GM12892 (cell line): Measurements from ENCODE around the gene TIGAR.

ENCODE experiments used
- DNase-seq: peaks from one replicate; pipeline ENCODE4 v3.0.0; 2011; ENCODE audit not compliant: insufficient read length
- FAIRE-seq: peaks from 2 replicates; lab custom pipeline; 2011; peaks lifted over from hg19 to GRCh38; lab: Jason Lieb, UNC
- POLR2A ChIP-seq: IDR thresholded peaks from 2 replicates; pipeline ENCODE4 v1.6.1; 2011; ENCODE audit warnings: low read depth, low read length, control low read depth
- POLR2AphosphoS5 ChIP-seq: IDR thresholded peaks from 2 replicates; pipeline ENCODE4 v1.6.1; 2011; ENCODE audit warnings: low read depth, low read length, control low read depth
- TAF1 ChIP-seq: IDR thresholded peaks from 2 replicates; pipeline ENCODE4 v1.6.1; 2011; ENCODE audit warnings: low read depth, mild to moderate bottlenecking, control low read depth, low read length, borderline replicate concordance

The TIGAR gene

DNA sequence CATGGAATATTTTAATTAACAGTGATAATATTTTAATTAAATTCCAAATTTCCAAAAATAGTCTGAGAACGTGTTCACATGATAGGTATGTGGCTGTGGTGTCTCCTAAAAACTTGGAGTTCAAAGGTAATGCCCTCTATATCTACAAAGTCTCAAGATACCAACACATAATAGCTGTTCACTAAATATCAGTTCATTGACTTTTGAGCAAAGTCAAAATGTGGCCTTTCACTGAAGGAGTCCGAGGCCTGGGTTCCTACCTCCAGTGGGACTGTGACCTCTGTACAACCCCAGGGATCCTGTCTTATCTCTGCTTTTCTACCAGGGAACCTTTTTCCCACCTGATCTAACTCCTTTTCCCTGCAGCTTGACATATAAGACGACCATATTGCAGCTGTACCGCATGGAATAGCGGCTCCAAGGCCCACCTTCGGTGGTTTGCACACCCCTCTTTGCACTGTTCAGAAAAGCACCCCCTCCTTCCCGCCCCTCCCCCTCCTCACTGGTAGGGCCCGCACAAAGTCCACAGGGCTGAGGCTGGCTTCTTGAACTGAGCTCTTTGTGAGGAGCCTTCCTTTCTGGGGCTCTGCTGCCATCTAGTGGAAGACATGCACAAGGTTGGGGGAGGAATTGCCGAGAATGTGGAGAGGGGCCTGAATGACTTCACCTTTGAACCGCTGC is 44.3 kb upstream of the TIGAR start:
- DNase-seq (peak; percentile 64), FAIRE-seq (peak; percentile 93)
- TF ChIP-seq TAF1, result no peak
- TF ChIP-seq POLR2A, result peak; percentile 61; the same call in 1 of the 2 replicates

DNA sequence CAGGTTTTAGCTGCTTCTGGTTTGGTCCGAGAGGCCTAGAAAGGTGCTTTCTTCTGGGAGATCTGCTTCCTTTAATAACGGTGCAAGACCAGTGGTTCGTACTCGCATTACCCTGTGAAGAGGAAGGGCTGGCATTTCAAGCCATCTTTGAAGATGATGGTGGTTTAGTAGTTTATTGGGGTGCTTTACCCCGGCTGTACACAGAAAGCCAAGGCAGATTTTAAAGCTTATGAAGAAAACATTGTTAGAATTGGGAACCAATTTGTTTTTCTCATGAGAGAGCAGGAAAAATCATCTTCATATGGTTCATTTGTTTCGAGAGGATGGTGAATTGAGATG is 43.8 kb upstream of the TIGAR start:
- DNase-seq, result no peak
- no peak for TF ChIP-seq POLR2AphosphoS5
- no peak for TF ChIP-seq TAF1
- no peak for TF ChIP-seq POLR2A
- FAIRE-seq, result no peak

DNA sequence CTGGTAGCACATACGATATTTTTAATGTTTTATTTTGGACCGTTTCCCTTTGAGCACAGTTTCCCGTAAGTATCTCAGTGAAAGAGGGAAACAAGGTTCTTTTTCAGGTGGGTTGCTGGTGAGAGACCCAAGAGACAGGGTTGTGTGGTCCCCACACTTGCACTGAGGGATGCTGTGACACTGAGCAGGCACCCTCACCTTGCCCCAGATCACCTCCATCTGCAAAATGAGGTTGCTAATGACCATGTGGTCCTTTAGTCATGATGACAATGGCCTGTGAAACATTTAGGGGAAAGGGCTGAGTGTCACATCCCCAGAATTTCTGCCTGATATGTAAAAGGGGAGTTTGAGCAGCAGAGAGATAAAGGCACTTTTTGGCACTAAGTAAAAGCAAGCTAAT is 43.2 kb upstream of the TIGAR start:
- FAIRE-seq, result no peak
- DNase-seq, result no peak
- no peak for TF ChIP-seq TAF1
- TF ChIP-seq POLR2A, result peak; percentile 26; the same call in 1 of the 2 replicates
- TF ChIP-seq POLR2AphosphoS5, result peak; percentile 46

DNA sequence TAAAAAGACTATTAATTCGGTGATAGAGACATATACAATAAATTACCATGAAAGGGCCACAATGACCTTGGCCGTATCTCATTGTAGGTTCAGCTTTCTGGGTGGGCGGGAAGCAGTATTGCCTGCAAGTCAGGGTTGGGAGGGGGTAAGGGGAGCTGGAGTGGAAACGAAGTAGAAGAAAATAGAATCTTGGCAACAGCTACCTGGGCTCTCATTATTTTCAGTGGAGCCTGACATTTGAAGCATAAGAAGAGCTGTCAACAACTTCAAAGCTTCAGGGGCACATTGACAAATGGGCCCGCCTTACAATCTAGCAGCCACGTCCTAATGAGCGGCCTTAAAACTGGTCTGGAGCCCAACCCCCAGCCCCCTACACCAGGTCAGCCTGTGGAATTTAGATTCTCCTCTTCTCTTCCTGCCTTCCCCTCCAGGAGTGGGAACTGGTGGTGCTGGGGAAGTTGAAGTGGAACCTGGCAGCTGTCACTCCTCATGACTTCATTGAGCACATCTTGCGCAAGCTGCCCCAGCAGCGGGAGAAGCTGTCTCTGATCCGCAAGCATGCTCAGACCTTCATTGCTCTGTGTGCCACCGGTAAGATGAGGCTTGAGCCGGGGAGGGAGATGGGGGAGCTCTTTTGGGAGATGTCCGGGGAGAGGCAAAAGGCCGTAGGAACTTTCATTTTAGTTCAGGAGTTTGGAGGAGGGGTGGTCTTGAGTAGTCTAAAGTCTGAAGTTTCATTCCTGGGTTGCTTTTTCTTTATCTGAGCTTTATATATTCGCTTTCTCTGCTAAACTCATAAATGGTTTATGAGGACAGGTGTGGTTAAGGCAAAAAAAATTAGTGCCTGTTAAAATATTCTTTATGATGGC is 42.5 kb upstream of the TIGAR start:
- FAIRE-seq (no peak), DNase-seq (no peak)
- no peak for TF ChIP-seq TAF1
- TF ChIP-seq POLR2AphosphoS5, result peak; percentile 34
- TF ChIP-seq POLR2A, result no peak; the same call in 1 of the 2 replicates

DNA sequence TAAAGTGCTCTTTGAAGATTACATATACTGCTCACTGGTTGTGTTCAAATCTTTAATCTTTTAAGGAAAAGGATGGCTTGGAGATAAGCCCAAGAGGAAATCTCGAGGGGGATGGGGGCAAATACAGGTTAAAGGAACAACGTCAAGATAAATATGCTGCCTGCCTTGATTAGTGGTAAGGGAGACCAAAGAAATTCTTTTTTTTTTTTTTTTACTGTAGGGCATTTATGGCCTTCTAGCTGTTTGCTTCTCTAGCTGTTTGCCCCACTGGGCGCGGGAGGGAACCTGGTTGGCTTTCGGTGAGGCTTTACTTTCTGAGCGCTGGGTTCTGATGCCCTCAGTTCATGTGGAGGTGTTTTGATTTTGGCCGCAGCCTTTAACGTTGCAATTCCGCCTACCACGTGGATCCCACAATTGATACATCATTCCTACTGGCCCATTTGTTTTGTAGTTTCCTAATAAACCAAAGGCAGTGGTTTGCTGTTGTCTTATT is 41.8 kb upstream of the TIGAR start:
- DNase-seq (no peak), FAIRE-seq (no peak)
- TF ChIP-seq POLR2AphosphoS5 (no peak), POLR2A (no peak), TAF1 (no peak)

DNA sequence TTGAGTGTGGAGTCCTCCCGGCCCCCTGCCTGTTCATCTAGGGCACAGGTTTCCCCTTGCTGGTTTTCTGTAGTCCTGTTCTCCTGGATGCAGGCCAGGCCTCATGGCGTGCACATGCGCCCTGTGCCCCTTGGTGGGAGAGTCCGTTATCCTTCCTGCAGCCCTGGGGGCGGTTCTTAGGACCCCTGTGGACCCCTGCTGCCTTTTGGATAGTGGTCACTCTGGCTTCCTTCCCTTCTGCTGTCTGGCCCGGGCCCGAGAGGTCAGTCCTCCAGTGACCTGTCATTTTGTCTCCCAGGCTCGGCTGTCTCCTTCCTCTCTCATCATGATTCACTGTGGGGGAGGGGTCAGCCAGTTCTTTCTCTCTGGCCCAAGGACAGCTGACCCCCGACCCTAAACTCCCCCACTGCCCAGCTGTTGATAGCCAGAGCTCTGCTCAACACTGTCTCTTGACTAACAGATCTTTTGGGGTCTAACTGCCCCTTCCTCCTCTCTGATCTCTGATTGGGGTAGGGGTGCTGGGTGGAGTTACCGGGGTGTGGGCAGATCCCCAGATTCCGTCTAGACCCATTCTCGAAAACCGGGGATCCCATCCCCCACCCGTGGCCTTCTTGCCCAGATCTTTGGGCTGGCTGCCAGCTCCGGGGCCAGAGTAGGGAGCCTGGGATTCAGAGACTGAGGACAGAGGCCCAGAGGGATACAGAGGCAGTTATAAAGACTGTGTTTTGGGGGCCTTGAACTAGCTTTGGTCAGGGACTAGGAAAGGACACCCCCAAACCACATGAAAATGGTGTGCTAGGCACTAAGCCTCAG is 40.5 kb upstream of the TIGAR start:
- DNase-seq (no peak), FAIRE-seq (no peak)

DNA sequence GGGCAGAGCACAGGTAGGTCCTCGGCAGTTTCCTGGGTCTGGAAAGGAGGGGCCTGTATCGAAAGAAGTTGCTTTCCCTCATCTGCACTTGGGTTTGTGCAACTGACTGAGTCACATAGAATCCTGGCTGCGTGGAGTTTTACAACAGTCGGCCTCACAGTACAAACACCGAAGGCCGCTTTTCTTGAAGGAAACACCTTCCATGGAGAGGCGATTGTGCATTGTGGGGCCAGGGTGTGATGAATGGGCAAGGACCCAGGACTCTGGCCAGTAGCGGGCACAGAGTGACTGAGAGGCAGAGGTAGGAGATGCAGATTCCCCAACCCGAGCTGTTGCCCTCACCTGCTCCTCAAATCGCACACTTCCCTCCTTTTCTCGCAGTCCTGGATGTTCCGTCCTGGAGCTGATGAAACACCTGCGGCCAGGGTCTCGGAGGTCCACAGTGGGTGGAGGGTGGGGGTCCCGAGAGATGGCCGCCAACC is 39.8 kb upstream of the TIGAR start:
- FAIRE-seq (no peak), DNase-seq (no peak)
- 0 out of 2 replicates have a peak, but pooled peaks have one; percentile 24 for TF ChIP-seq POLR2A
- peak; percentile 54; the same call in 1 of the 2 replicates for TF ChIP-seq POLR2AphosphoS5
- TF ChIP-seq TAF1, result no peak

More for the DNA sequence above, 40.5 kb upstream of the TIGAR start:
- TF ChIP-seq TAF1 (no peak), POLR2A (0 out of 2 replicates have a peak, but pooled peaks have one; percentile 12), POLR2AphosphoS5 (0 out of 2 replicates have a peak, but pooled peaks have one; percentile 20)

DNA sequence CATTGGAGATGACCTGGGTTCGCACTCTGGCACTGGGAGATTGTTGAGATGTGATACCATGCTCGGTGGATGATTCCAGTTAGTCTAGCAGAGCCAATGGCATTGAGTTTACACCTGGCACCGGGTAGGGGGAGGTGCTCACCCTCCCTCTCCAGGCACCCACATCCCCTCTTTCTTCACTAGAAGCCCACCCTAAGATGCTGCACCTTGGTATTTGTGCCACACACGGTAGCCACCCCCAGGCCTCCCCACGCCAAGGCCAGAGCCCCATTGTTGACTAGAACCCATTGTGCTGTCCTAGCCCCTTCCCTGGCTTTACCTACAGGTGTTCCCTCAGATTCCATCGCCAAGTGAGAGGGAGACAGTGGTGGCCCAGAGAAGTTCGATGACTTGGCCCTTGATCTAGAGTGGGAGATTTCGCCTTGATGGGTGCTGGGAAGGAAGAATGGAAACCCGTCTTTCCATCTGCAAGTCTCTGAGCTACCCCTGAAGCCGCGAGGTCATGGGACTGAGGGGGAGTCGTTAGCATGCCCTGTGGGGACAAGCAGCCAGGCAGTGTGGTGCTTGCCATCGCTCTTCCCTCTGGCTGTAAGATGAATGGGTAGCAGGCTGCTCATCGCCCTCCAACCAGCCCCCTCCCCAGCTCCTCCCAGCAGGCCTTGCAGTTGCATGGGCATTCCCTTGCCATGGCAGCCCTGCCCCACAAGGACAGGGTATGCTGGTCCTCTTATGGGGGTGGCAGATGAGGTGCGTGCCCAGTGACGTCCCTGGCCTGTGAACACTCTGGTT is 38.7 kb upstream of the TIGAR start:
- TF ChIP-seq TAF1 (no peak), POLR2A (0 out of 2 replicates have a peak, but pooled peaks have one; percentile 31)
- FAIRE-seq (no peak), DNase-seq (no peak)

DNA sequence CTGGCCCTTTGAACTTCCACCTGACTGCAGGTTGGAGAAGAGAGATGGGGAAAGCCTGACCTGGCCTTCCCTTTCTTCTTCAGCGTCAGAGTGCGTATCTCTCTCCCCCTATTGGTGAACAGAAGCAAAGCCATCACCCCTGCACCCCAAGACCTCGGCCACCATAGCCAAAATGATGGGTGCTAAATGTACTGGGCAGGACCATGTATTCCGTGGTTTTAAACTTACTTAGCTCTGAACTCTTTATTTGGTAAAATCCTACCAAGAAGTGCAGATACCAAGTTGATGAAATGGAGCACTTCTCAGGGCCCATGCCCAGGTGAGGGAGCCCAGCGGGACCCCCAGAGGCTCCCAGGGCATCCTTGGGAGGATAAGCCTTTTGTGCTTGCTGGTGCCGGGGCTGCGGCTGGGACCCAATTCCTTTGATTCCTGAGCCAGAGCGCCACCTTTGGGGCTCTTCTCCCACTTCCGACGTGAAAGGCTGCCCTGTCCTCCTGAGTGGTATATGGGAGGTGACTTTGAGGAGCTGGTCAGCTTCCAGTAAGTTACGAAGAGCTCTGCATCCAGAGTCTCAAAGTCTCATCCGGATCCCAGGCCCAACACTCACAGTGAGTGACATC is 38.0 kb upstream of the TIGAR start:
- FAIRE-seq, result no peak
- TF ChIP-seq POLR2AphosphoS5 (peak; percentile 32; the same call in 1 of the 2 replicates), POLR2A (no peak), TAF1 (no peak)
- DNase-seq, result no peak
